Measurements from ENCODE around the gene PIGH. TPM values are rescaled to one million over a fixed set of nuclear protein-coding genes. Genes with fewer than 3 reads are reported as not detected.

PIGH gene
- polyA plus RNA-seq, 1 donor from 2014 or later, result 91.8 TPM

GRCh38 chr14:67554341-67554740 lies 45.7 kb downstream of the PIGH start:
- Histone ChIP-seq H3F3A (ENCODE audit: insufficient read depth, low read length, poor library complexity, severe bottlenecking) (no peaks in the 10 kb centered on the region), H3K79me2 (replicated peaks; ENCODE audit: insufficient read depth, low read length) (no peaks in the 10 kb centered on the region), H3K27ac (ENCODE audit: low read length) (no peak overlapping the region), H3K4me2 (ENCODE audit: low read length) (no peak overlapping the region), H3K9ac (ENCODE audit: low read length) (no peak overlapping the region), H4K20me1 (ENCODE audit: insufficient read depth) (no peaks in the 10 kb centered on the region), H2AFZ (ENCODE audit: low read depth, low read length) (no peak overlapping the region), H3K27me3 (ENCODE audit: insufficient read depth, low read depth, low read length) (no peaks in the 10 kb centered on the region), H3K36me3 (ENCODE audit: insufficient read depth, low read length) (peaks cover 4% of the 10 kb centered on the region), H3K4me3 (ENCODE audit: low read length) (no peak overlapping the region), H3K9me2 (ENCODE audit: insufficient read depth, low read length) (no peaks in the 10 kb centered on the region), H3K9me3 (ENCODE audit: low read length) (no peaks in the 10 kb centered on the region)
- TF ChIP-seq MXI1 (conservative IDR thresholded peaks at IDR 0.05; ENCODE audit: poor library complexity, severe bottlenecking) (no peak), REST (IDR thresholded peaks at IDR 0.05; ENCODE audit: borderline replicate concordance) (no peak), POLR2AphosphoS5 (IDR thresholded peaks at IDR 0.05) (no peak), CTCF (IDR thresholded peaks at IDR 0.05; ENCODE audit: poor library complexity, severe bottlenecking) (no peak), EP300 (conservative IDR thresholded peaks at IDR 0.05; ENCODE audit: poor library complexity, severe bottlenecking) (no peak)

GRCh38 chr14:67553547-67553946 lies 46.5 kb downstream of the PIGH start:
- Histone ChIP-seq H3K4me3 (ENCODE audit: low read length) (no peak overlapping the region), H3K9me3 (ENCODE audit: low read length) (no peaks in the 10 kb centered on the region), H3K79me2 (replicated peaks; ENCODE audit: insufficient read depth, low read length) (no peaks in the 10 kb centered on the region), H2AFZ (ENCODE audit: low read depth, low read length) (no peak overlapping the region), H3K4me2 (ENCODE audit: low read length) (no peak overlapping the region), H3F3A (ENCODE audit: insufficient read depth, low read length, poor library complexity, severe bottlenecking) (no peaks in the 10 kb centered on the region), H3K27ac (ENCODE audit: low read length) (no peak overlapping the region), H3K27me3 (ENCODE audit: insufficient read depth, low read depth, low read length) (no peaks in the 10 kb centered on the region), H3K9me2 (ENCODE audit: insufficient read depth, low read length) (no peaks in the 10 kb centered on the region), H3K9ac (ENCODE audit: low read length) (no peak overlapping the region), H4K20me1 (ENCODE audit: insufficient read depth) (no peaks in the 10 kb centered on the region), H3K36me3 (ENCODE audit: insufficient read depth, low read length) (peaks cover 4% of the 10 kb centered on the region)
- TF ChIP-seq CTCF (IDR thresholded peaks at IDR 0.05; ENCODE audit: poor library complexity, severe bottlenecking), result no peak
- TF ChIP-seq RAD21 (conservative IDR thresholded peaks at IDR 0.05), result no peak
- TF ChIP-seq REST (IDR thresholded peaks at IDR 0.05; ENCODE audit: borderline replicate concordance), result no peak
- TF ChIP-seq MXI1 (conservative IDR thresholded peaks at IDR 0.05; ENCODE audit: poor library complexity, severe bottlenecking), result no peak
- no peak for TF ChIP-seq EZH2 (IDR thresholded peaks at IDR 0.05; ENCODE audit: borderline replicate concordance, insufficient read depth, low read length, poor library complexity, severe bottlenecking)
- no peak for TF ChIP-seq EP300 (conservative IDR thresholded peaks at IDR 0.05; ENCODE audit: poor library complexity, severe bottlenecking)
- no peak for TF ChIP-seq SMC3 (conservative IDR thresholded peaks at IDR 0.05; ENCODE audit: poor library complexity)
- no peak for TF ChIP-seq TAF1 (IDR thresholded peaks at IDR 0.05; ENCODE audit: low read depth)
- no peak for TF ChIP-seq POLR2AphosphoS5 (IDR thresholded peaks at IDR 0.05)
